Measurements from ENCODE around the gene DIAPH3. TPM values are rescaled to one million over a fixed set of nuclear protein-coding genes. Genes with fewer than 3 reads are reported as not detected.

The DIAPH3 gene
- polyA plus RNA-seq, 1 of the 3 experiments (the other 2 are of a cell fraction): 5.4 TPM

DNA sequence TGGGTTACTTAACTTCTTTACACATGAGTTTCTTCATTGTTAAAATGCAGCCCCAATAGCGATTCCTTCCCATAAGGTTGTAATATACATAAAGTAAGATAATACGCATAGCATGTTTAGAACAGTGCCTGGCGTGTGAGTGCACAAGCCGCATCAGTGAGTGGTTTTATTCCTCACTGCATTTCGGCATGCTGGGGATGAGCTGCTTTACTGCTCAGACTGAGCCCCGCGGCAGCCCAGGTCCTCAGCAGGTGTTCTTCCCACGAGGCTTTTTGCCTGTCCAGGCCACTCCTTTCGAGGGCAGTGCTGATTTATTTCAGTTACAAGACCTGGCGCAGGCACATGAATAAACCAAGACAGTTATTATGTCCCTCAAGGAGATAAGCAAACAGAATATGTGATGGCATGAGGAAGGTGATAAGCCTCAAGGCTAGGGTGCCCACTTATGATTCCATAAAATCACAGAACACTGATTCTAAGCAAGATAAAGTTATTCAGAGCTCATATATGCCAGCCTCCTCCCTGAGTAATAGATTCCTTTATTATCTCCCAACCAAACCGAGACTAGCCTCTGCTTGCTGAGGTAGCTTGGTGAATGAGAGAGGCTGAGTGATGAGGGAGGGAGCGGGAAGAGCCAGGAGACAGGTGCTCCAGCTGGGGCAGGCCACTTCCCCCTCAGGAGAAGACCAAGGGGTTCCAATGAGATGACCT is 505.5 kb downstream of the DIAPH3 start:
- H3K79me2 ChIP-seq (ENCODE audit: insufficient read depth): no peaks in the 10 kb centered on the region
- ChIA-PET POLR2A (no interaction called here), CTCF (interaction anchor here (1.2 to 1.4 kb wide), 2 partner anchors 19 to 340 kb away, joined by 3 to 4 read pairs; no protein-coding TSS in a partner anchor)
- no peaks in the 10 kb centered on the region for H4K20me1 ChIP-seq (ENCODE audit: insufficient read depth)
- no peak overlapping the region for H3K4me2 ChIP-seq
- WGBS (ENCODE audit: low lambda C conversion rate): 83% methylated on average over 12 of the region's 12 CpGs
- no peaks in the 10 kb centered on the region for H3K27me3 ChIP-seq (ENCODE audit: insufficient read depth)
- no peak for DNase-seq
- TF ChIP-seq MXI1 (IDR thresholded peaks at IDR 0.05; ENCODE audit: low read depth, low read length): no peak
- TF ChIP-seq, protein P1, sequence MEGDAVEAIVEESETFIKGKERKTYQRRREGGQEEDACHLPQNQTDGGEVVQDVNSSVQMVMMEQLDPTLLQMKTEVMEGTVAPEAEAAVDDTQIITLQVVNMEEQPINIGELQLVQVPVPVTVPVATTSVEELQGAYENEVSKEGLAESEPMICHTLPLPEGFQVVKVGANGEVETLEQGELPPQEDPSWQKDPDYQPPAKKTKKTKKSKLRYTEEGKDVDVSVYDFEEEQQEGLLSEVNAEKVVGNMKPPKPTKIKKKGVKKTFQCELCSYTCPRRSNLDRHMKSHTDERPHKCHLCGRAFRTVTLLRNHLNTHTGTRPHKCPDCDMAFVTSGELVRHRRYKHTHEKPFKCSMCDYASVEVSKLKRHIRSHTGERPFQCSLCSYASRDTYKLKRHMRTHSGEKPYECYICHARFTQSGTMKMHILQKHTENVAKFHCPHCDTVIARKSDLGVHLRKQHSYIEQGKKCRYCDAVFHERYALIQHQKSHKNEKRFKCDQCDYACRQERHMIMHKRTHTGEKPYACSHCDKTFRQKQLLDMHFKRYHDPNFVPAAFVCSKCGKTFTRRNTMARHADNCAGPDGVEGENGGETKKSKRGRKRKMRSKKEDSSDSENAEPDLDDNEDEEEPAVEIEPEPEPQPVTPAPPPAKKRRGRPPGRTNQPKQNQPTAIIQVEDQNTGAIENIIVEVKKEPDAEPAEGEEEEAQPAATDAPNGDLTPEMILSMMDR (IDR thresholded peaks at IDR 0.05): no peak
- no peak for TF ChIP-seq NRF1 (IDR thresholded peaks at IDR 0.05; ENCODE audit: low read depth, low read length)
- TF ChIP-seq FOSL2 (IDR thresholded peaks at IDR 0.05; ENCODE audit: borderline replicate concordance, low read depth): no peak
- TF ChIP-seq YY1 (IDR thresholded peaks at IDR 0.05; ENCODE audit: low read depth): no peak
- H3K9me3 ChIP-seq: no peaks in the 10 kb centered on the region
- H2AFZ ChIP-seq (ENCODE audit: low read depth): no peak overlapping the region
- no peaks in the 10 kb centered on the region for H3F3A ChIP-seq (replicated peaks; ENCODE audit: insufficient read depth)
- H3K27ac ChIP-seq (ENCODE audit: low read depth in 2 of 2, low read length in 1 of 2): no peak overlapping the region
- no peaks in the 10 kb centered on the region for H3K4me1 ChIP-seq (ENCODE audit: control insufficient read depth in 1 of 2, insufficient read depth in 2 of 2, low read depth in 1 of 2, low read length in 1 of 2)
- H3K9me2 ChIP-seq: 0 out of 2 replicates have a peak, but pooled peaks cover 3% of the 10 kb centered on the region
- H3K4me3 ChIP-seq (ENCODE audit: low read depth in 2 of 2, low read length in 1 of 2): no peak overlapping the region
- no peak overlapping the region for H3K9ac ChIP-seq
- no peaks in the 10 kb centered on the region for H3K36me3 ChIP-seq (replicated peaks in 1 of 2; ENCODE audit: control insufficient read depth in 1 of 2, insufficient read depth in 2 of 2, low read length in 1 of 2)

- H3F3A ChIP-seq (replicated peaks; ENCODE audit: insufficient read depth): no peaks in the 10 kb centered on the region
- H4K20me1 ChIP-seq (ENCODE audit: insufficient read depth): no peaks in the 10 kb centered on the region
- H2AFZ ChIP-seq (ENCODE audit: low read depth): no peak overlapping the region
- no peak overlapping the region for H3K27ac ChIP-seq (ENCODE audit: low read depth in 2 of 2, low read length in 1 of 2)
- H3K4me3 ChIP-seq (ENCODE audit: low read depth in 2 of 2, low read length in 1 of 2): no peak overlapping the region
- no peaks in the 10 kb centered on the region for H3K9me3 ChIP-seq
- H3K79me2 ChIP-seq (ENCODE audit: insufficient read depth): no peaks in the 10 kb centered on the region
- no peaks in the 10 kb centered on the region for H3K36me3 ChIP-seq (replicated peaks in 1 of 2; ENCODE audit: control insufficient read depth in 1 of 2, insufficient read depth in 2 of 2, low read length in 1 of 2)
- DNase-seq: no peak
- H3K4me2 ChIP-seq: no peak overlapping the region
- TF ChIP-seq RFX5 (IDR thresholded peaks at IDR 0.05; ENCODE audit: low read length) (no peak), RXRA (IDR thresholded peaks at IDR 0.05; ENCODE audit: borderline replicate concordance, low read depth) (no peak), TAF1 (IDR thresholded peaks at IDR 0.05; ENCODE audit: borderline replicate concordance, low read depth, low read length) (no peak), JUND (IDR thresholded peaks at IDR 0.05) (no peak), FOSL2 (IDR thresholded peaks at IDR 0.05; ENCODE audit: borderline replicate concordance, low read depth) (no peak)
- TF ChIP-seq, protein P1 (IDR thresholded peaks at IDR 0.05): no peak
- 80% methylated on average over 2 of the region's 2 CpGs for WGBS (ENCODE audit: low lambda C conversion rate)
- no peaks in the 10 kb centered on the region for H3K27me3 ChIP-seq (ENCODE audit: insufficient read depth)
- H3K9ac ChIP-seq: no peak overlapping the region
- no peaks in the 10 kb centered on the region for H3K4me1 ChIP-seq (ENCODE audit: control insufficient read depth in 1 of 2, insufficient read depth in 2 of 2, low read depth in 1 of 2, low read length in 1 of 2)
- H3K9me2 ChIP-seq: no peaks in the 10 kb centered on the region
- POLR2A ChIA-PET: no interaction called here
- CTCF ChIA-PET: interaction anchor here (1.7 kb wide), 1 partner anchor 24 kb away, joined by 6 read pairs; no protein-coding TSS in a partner anchor
Observed at GRCh38 chr13:59653916-59654315, 509.8 kb downstream of the DIAPH3 start.

All from SK-N-SH (cell line).